ENCODE results near the gene ADCY1.

The ADCY1 gene

DNA sequence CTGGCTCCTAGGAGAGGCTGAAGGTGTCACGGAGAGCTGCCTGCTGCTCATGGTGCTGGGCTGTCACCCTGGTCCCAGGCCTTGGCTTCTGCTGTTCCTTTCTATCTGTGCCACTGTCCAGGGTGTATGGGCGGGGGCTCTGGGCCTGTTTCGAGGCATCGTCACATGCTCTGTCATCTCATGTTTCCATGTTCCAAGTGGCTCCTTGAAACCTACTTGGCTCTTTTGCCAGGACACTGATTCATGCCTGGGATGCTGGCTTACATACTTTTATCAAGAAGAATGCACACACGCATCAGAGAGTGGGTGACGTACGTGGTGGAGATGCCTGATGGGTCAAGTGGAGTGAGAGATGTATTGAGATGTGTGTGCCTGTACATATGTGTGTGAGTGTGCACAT, 50.9 kb downstream of the ADCY1 start:
- no peaks in the 10 kb centered on the region for H3K27me3 ChIP-seq (replicated peaks)
- no peaks in the 10 kb centered on the region for H3K36me3 ChIP-seq (replicated peaks)
- in situ Hi-C loops (cut with HindIII; ENCODE audit: low pct_ligation_motif_present, low sequenced_read_pairs), result no loop called here
- H3K27ac ChIP-seq, result no peak overlapping the region
- no peak for DNase-seq
- H3K4me3 ChIP-seq (ENCODE audit: low read depth, low read length), result no peak overlapping the region
- no peak for TF ChIP-seq CTCF (IDR thresholded peaks at IDR 0.05; ENCODE audit: low read depth, low read length, missing control alignments)

GRCh38 chr7:45625714-45626440, 51.7 kb downstream of the ADCY1 start:
- Histone ChIP-seq H3K4me3 (ENCODE audit: low read depth, low read length) (no peak overlapping the region), H3K27ac (no peak overlapping the region), H3K36me3 (replicated peaks) (no peaks in the 10 kb centered on the region), H3K27me3 (replicated peaks) (no peaks in the 10 kb centered on the region)
- in situ Hi-C loops (cut with HindIII; ENCODE audit: low pct_ligation_motif_present, low sequenced_read_pairs), result no loop called here
- no peak for TF ChIP-seq CTCF (IDR thresholded peaks at IDR 0.05; ENCODE audit: low read depth, low read length, missing control alignments)
- DNase-seq, result no peak

GRCh38 chr7:45626441-45627430, 52.6 kb downstream of the ADCY1 start:
- no peak overlapping the region for H3K4me3 ChIP-seq (ENCODE audit: low read depth, low read length)
- in situ Hi-C loops (cut with HindIII; ENCODE audit: low pct_ligation_motif_present, low sequenced_read_pairs), result no loop called here
- no peak for TF ChIP-seq CTCF (IDR thresholded peaks at IDR 0.05; ENCODE audit: low read depth, low read length, missing control alignments)
- H3K27ac ChIP-seq, result no peak overlapping the region
- DNase-seq, result no peak
- H3K36me3 ChIP-seq (replicated peaks), result no peaks in the 10 kb centered on the region
- H3K27me3 ChIP-seq (replicated peaks), result no peaks in the 10 kb centered on the region

- in situ Hi-C loops (cut with HindIII; ENCODE audit: low pct_ligation_motif_present, low sequenced_read_pairs), result no loop called here
- H3K4me3 ChIP-seq (ENCODE audit: low read depth, low read length), result no peak overlapping the region
- no peak overlapping the region for H3K27ac ChIP-seq
- no peak for DNase-seq
- no peak for TF ChIP-seq CTCF (IDR thresholded peaks at IDR 0.05; ENCODE audit: low read depth, low read length, missing control alignments)
- H3K36me3 ChIP-seq (replicated peaks), result no peaks in the 10 kb centered on the region
- no peaks in the 10 kb centered on the region for H3K27me3 ChIP-seq (replicated peaks)
Measured at GRCh38 chr7:45627691-45628456, 53.7 kb downstream of the ADCY1 start.

DNA sequence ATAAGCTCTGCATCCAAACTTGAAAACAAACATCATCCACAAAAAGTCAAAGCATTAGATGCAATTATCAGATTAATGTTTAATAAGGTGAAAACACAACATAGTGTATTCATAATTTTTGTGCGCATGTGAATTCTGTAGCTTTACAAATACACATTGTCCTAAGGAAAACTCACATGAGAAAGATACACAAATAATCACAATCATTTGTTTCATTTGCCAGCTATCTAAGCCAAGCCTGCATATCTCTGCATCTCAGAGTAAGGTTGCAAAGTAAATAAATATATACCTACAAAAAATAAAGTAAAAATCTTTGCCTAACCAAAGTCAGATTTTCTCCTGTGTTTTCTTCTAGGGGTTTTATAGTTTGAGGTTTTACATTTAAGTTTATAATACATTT, 57.4 kb downstream of the ADCY1 start:
- Histone ChIP-seq H3K27ac (no peak overlapping the region), H3K27me3 (replicated peaks) (no peaks in the 10 kb centered on the region), H3K36me3 (replicated peaks) (no peaks in the 10 kb centered on the region), H3K4me3 (ENCODE audit: low read depth, low read length) (no peak overlapping the region)
- no peak for TF ChIP-seq CTCF (IDR thresholded peaks at IDR 0.05; ENCODE audit: low read depth, low read length, missing control alignments)
- DNase-seq, result no peak
- in situ Hi-C loops (cut with HindIII; ENCODE audit: low pct_ligation_motif_present, low sequenced_read_pairs), result no loop called here
